Esophagus (tissue), 2 donors: ENCODE measurements around the gene COL27A1. TPM values are rescaled to one million over a fixed set of nuclear protein-coding genes. Genes with fewer than 3 reads are reported as not detected.

ENCODE experiments used
- H3K27ac ChIP-seq, 2 donors: one replicate each; pipeline ENCODE4 v1.5.1; 2013; ENCODE audit warnings: low read depth in 2 of 2, mild to moderate bottlenecking in 2 of 2, inconsistent platforms in 1 of 2, low read length in 1 of 2, moderate library complexity in 1 of 2
- H3K27me3 ChIP-seq, 2 donors: one replicate each; pipeline ENCODE4 v1.6.1; 2013; ENCODE audit warnings: low read length in 2 of 2, control low read depth in 1 of 2, mild to moderate bottlenecking in 1 of 2; ENCODE audit not compliant: insufficient read depth in 2 of 2, control insufficient read depth in 1 of 2
- H3K36me3 ChIP-seq, 2 donors: one replicate each; pipeline ENCODE4 v1.6.1; 2013; ENCODE audit warnings: low read length in 1 of 2; ENCODE audit not compliant: control insufficient read depth in 2 of 2, insufficient read depth in 2 of 2
- H3K4me1 ChIP-seq, 2 donors: one replicate each; pipeline ENCODE4 v1.6.1; 2013; ENCODE audit warnings: low read length in 1 of 2; ENCODE audit not compliant: control insufficient read depth in 2 of 2, insufficient read depth in 2 of 2
- H3K4me3 ChIP-seq, 2 donors: one replicate each; pipeline ENCODE4 v1.5.1; 2013; ENCODE audit warnings: low read length in 2 of 2, mild to moderate bottlenecking in 2 of 2, low read depth in 1 of 2, moderate library complexity in 1 of 2
- H3K9me3 ChIP-seq, 2 donors: one replicate each; pipeline ENCODE4 v1.6.1; 2013; ENCODE audit warnings: mild to moderate bottlenecking in 2 of 2, low read depth in 1 of 2, low read length in 1 of 2, moderate library complexity in 1 of 2; ENCODE audit not compliant: control insufficient read depth in 2 of 2, insufficient read depth in 1 of 2
- WGBS, 2 donors: extraction: QIAGEN DNeasy Blood & Tissue Kit; methylation state at CpG; one replicate each; pipeline ENCODE4 v1.1.7; 2013; 5-methylcytosine and 5-hydroxymethylcytosine counted together
- polyA plus RNA-seq, 2 donors: library from polyadenylated mRNA; stranded (reverse); fragments of 200-250 nt; gene quantifications; one replicate each; pipeline ENCODE4 v1.2.3, GENCODE V29; 2013
- donor health status: healthy with polysubstance abuse.
- donor health status: Bipolar disorder and iron deficiency.

The COL27A1 gene
- polyA plus RNA-seq, 2 donors: 7.2 to 32.6 TPM

GRCh38 chr9:114283551-114284111 lies 128.3 kb downstream of the COL27A1 start:
- H3K9me3 ChIP-seq: no peaks in the 10 kb centered on the region
- H3K27ac ChIP-seq: no peak overlapping the region
- H3K27me3 ChIP-seq: no peaks in the 10 kb centered on the region
- no peak overlapping the region for H3K4me3 ChIP-seq
- peaks cover 0 to 10% of the 10 kb centered on the region in 2 donors for H3K4me1 ChIP-seq
- no peaks in the 10 kb centered on the region for H3K36me3 ChIP-seq
- WGBS, 2 donors: 92 to 93% methylated on average over 14 of the region's 14 CpGs

- no peak overlapping the region for H3K4me3 ChIP-seq
- 82 to 88% methylated on average over 11 of the region's 11 CpGs for WGBS, 2 donors
- no peaks in the 10 kb centered on the region for H3K9me3 ChIP-seq
- no peaks in the 10 kb centered on the region for H3K36me3 ChIP-seq
- no peaks in the 10 kb centered on the region for H3K27me3 ChIP-seq
- H3K27ac ChIP-seq: no peak overlapping the region
- H3K4me1 ChIP-seq: peaks cover 0 to 9% of the 10 kb centered on the region in 2 donors
Observed at GRCh38 chr9:114284316-114285060, 129.2 kb downstream of the COL27A1 start.

DNA sequence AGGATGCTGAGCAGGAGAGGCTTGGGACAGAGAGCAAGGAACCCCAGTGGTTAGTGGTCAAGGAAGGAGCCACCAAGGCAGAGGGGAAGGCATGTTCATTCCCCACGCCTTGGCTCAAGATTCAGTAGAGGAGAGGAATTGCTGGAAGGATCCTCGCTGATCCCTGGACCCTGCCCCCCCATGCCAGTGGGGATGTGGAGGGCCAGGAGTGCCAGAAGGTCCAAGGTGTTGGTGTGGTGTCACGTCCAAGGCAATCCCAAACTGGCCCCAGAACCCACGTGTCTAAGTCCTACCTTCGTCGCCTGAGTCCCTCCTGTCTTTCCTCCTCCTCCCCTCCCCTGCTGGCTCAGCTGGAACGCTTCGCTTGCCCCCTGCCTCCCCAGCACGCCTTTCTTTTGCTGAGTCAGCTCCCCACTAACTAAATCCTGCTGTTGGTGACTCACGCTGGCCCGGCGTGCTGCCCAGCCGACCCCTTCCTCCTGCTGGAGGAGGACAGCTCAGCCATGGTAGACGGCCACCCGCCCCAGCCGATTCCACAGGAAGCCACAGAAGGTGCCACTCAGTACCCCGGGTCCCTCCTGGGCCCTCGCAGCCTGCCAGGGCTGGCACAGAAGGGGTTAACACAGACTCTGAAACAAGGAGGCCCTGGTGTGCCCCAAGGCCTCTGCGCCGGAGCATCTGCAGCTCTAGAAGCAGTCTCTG lies 130.0 kb downstream of the COL27A1 start:
- H3K4me1 ChIP-seq: peaks cover 0 to 9% of the 10 kb centered on the region in 2 donors
- no peaks in the 10 kb centered on the region for H3K27me3 ChIP-seq
- no peaks in the 10 kb centered on the region for H3K9me3 ChIP-seq
- no peak overlapping the region for H3K27ac ChIP-seq
- H3K36me3 ChIP-seq: no peaks in the 10 kb centered on the region
- H3K4me3 ChIP-seq: no peak overlapping the region
- WGBS, 2 donors: 48 to 52% methylated on average over 20 of the region's 20 CpGs

DNA sequence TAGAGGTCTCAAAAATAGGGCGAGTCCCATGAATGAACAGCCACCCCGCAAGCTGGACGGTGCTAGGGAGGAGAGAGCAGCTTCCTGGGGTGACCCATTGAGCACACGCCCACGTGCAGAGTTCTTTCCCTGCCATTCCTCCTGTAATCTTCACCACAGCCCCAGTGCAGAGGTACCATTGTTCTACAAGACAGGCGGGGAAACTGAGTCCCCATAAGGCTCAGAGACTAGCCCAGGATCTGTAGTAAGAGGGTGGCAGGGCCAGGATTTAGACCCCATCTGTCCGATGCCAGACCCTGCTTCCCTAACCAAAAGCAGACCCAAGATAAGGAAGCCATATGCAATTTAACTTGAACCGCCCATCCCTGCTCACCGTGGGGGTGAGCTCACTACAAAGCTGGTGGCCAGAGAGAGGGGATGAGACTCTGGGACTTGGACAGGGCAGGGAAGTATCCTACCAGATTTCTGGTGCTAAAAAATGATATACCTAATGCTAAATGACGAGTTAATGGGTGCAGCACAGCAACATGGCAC lies 130.9 kb downstream of the COL27A1 start:
- no peak overlapping the region for H3K27ac ChIP-seq
- H3K4me3 ChIP-seq: no peak overlapping the region
- no peaks in the 10 kb centered on the region for H3K9me3 ChIP-seq
- peaks cover 0 to 9% of the 10 kb centered on the region in 2 donors for H3K4me1 ChIP-seq
- 84 to 89% methylated on average over 10 of the region's 10 CpGs for WGBS, 2 donors
- H3K36me3 ChIP-seq: no peaks in the 10 kb centered on the region
- no peaks in the 10 kb centered on the region for H3K27me3 ChIP-seq

GRCh38 chr9:114287001-114287762 lies 131.8 kb downstream of the COL27A1 start:
- H3K9me3 ChIP-seq: no peaks in the 10 kb centered on the region
- no peaks in the 10 kb centered on the region for H3K27me3 ChIP-seq
- no peaks in the 10 kb centered on the region for H3K36me3 ChIP-seq
- H3K4me3 ChIP-seq: no peak overlapping the region
- 81 to 82% methylated on average over 16 of the region's 16 CpGs for WGBS, 2 donors
- peaks cover 0 to 9% of the 10 kb centered on the region in 2 donors for H3K4me1 ChIP-seq
- H3K27ac ChIP-seq: no peak overlapping the region

- no peak overlapping the region for H3K27ac ChIP-seq
- H3K4me3 ChIP-seq: no peak overlapping the region
- no peaks in the 10 kb centered on the region for H3K36me3 ChIP-seq
- peaks cover 0 to 9% of the 10 kb centered on the region in 2 donors for H3K4me1 ChIP-seq
- 66 to 72% methylated on average over 15 of the region's 15 CpGs for WGBS, 2 donors
- H3K9me3 ChIP-seq: no peaks in the 10 kb centered on the region
- H3K27me3 ChIP-seq: no peaks in the 10 kb centered on the region
Observed at GRCh38 chr9:114287763-114288192, 132.4 kb downstream of the COL27A1 start.

DNA sequence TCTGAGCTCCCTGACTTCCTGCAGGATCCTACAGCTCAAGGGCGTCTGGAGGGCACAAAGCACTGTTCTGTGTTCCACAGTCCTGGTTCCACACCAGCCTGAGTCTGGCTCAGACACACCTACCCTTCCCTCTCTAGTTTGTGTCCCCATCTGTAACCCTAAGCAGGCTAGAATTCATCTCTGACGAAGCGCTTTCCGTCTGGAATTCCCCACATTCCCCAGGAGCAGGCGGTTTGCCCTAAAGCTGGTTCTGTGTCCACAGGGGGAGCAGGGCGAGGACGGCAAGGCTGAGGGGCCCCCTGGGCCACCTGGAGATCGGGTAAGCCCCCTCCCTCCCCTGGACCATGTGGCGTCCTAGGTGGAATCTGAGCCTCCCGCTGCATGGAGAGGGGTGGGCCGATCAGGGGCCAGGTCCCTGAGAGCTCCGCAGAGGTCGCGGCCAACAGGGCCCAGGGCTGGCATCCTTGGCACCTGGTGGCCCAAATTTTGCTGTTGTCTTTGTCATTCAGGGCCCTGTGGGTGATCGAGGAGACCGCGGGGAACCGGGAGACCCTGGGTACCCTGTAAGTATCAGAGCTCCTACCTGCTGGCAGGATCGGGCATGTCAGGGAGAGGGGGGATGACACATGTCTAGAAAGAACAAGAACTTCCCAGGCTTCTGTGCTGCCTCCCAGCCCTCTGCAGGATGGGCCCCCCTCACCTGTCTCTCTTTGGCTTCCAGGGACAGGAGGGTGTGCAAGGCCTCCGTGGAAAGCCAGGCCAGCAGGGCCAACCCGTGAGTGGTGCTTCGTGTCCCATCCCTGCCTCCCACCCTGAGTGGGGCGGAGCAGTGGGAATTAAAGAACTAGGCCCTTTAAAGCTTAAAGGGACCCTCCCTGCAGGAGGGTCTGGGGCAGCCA lies 133.1 kb downstream of the COL27A1 start:
- Histone ChIP-seq H3K27me3 (no peaks in the 10 kb centered on the region), H3K4me1 (peaks cover 0 to 9% of the 10 kb centered on the region in 2 donors), H3K27ac (no peak overlapping the region), H3K36me3 (no peaks in the 10 kb centered on the region), H3K4me3 (no peak overlapping the region), H3K9me3 (no peaks in the 10 kb centered on the region)
- 45 to 63% methylated on average over 23 of the region's 23 CpGs for WGBS, 2 donors

GRCh38 chr9:114289106-114289505 lies 133.8 kb downstream of the COL27A1 start:
- Histone ChIP-seq H3K4me1 (peaks cover 0 to 8% of the 10 kb centered on the region in 2 donors), H3K9me3 (no peaks in the 10 kb centered on the region), H3K27me3 (no peaks in the 10 kb centered on the region), H3K36me3 (no peaks in the 10 kb centered on the region), H3K4me3 (no peak overlapping the region), H3K27ac (no peak overlapping the region)
- WGBS, 2 donors: 85 to 89% methylated on average over 13 of the region's 13 CpGs
